Endothelial cell of umbilical vein (primary cell): ENCODE results near the gene TEX19. TPM values are rescaled to one million over a fixed set of nuclear protein-coding genes. Genes with fewer than 3 reads are reported as not detected.
A peak's percentile ranks its signal among the peaks of the same experiment; 100 is the strongest.

Experiments used
- BruUV-seq: library from RNA; stranded (reverse); fragments of 400-500 nt; replicated peaks from 2 replicates; lab custom pipeline; 2021; lab: Mats Ljungman, UMichigan
- CTCF ChIA-PET: fragments of 300-600, 350-600 bp; sonication (Branson Sonifier 250); formaldehyde crosslinking; loops from one replicate; lab custom pipeline; 2021; ENCODE audit warnings: antibody characterized with exemption, inconsistent platforms; lab: Charles Lee
- POLR2A ChIA-PET: fragments of 300-600, 350-600 bp; sonication (Branson Sonifier 250); formaldehyde crosslinking; loops from one replicate; lab custom pipeline; 2021; ENCODE audit warnings: antibody characterized with exemption, inconsistent platforms; lab: Charles Lee
- DNase-seq: peaks from one replicate; pipeline ENCODE4 v3.0.0-alpha.2; 2011; ENCODE audit warnings: low read depth, low spot score
- FAIRE-seq: peaks from 2 replicates; lab custom pipeline; 2011; peaks lifted over from hg19 to GRCh38; lab: Jason Lieb, UNC
- H2AFZ ChIP-seq: 2 replicates; pipeline ENCODE4 v1.6.0; 2012; ENCODE audit warnings: low read depth, low read length, control low read depth, inconsistent platforms
- H3K27ac ChIP-seq: 2 replicates; pipeline ENCODE4 v1.5.1; 2011; ENCODE audit warnings: low read depth, mild to moderate bottlenecking, control low read depth, low read length, moderate library complexity; ENCODE audit not compliant: insufficient read depth
- H3K27me3 ChIP-seq, 2 experiments: 2 replicates each; pipeline versions ENCODE4 v1.6.0 to v1.6.1; 2011; ENCODE audit warnings: low read length in 2 of 2, mixed read lengths in 1 of 2; ENCODE audit not compliant: control insufficient read depth in 2 of 2, insufficient read depth in 2 of 2
- H3K36me3 ChIP-seq, 2 experiments: 2 replicates in 1 of 2; 3 replicates in 1 of 2; pipeline ENCODE4 v1.5.1; 2011; ENCODE audit warnings: low read length in 2 of 2, mild to moderate bottlenecking in 1 of 2, moderate library complexity in 1 of 2; ENCODE audit not compliant: control insufficient read depth in 2 of 2, insufficient read depth in 2 of 2; ENCODE audit errors: extremely low read depth in 1 of 2
- H3K4me1 ChIP-seq: 3 replicates; pipeline ENCODE4 v1.5.1; 2011; ENCODE audit warnings: mild to moderate bottlenecking, low read length; ENCODE audit not compliant: control insufficient read depth, insufficient read depth; ENCODE audit errors: extremely low read depth
- H3K4me2 ChIP-seq: 2 replicates; pipeline ENCODE4 v1.6.1; 2011; ENCODE audit warnings: low read length, control low read depth, mixed read lengths; ENCODE audit not compliant: insufficient read depth
- H3K4me3 ChIP-seq, 3 experiments: fragments of 200-600 bp in 1 of 3; sonication (generic), shearing (Covaris generic) in 1 of 3; replicated peaks in 1 of 3; 2 replicates each; pipeline ENCODE4 v1.5.1; 2011 to 2016; ENCODE audit warnings: control low read depth in 3 of 3, low read length in 3 of 3, mild to moderate bottlenecking in 2 of 3, inconsistent platforms in 1 of 3, low read depth in 1 of 3, moderate library complexity in 1 of 3; ENCODE audit not compliant: insufficient read depth in 1 of 3
- H3K79me2 ChIP-seq: 2 replicates; pipeline ENCODE4 v1.6.0; 2012; ENCODE audit warnings: low read length, inconsistent platforms; ENCODE audit not compliant: control insufficient read depth, insufficient read depth
- H3K9ac ChIP-seq: replicated peaks from 2 replicates; pipeline ENCODE3; 2011; ENCODE audit warnings: low read length, control low read depth; ENCODE audit not compliant: insufficient read depth; ENCODE audit errors: extremely low read depth
- H3K9me1 ChIP-seq: replicated peaks from 3 replicates; pipeline ENCODE4 v1.6.0; 2011; ENCODE audit warnings: mild to moderate bottlenecking, low read length; ENCODE audit not compliant: control insufficient read depth, insufficient read depth; ENCODE audit errors: extremely low read depth
- H3K9me3 ChIP-seq: replicated peaks from 2 replicates; pipeline ENCODE4 v1.5.1; 2012; ENCODE audit warnings: low read length, inconsistent platforms; ENCODE audit not compliant: control insufficient read depth, insufficient read depth
- H4K20me1 ChIP-seq: replicated peaks from 2 replicates; pipeline ENCODE3; 2011; ENCODE audit warnings: mild to moderate bottlenecking, low read length; ENCODE audit not compliant: control insufficient read depth, insufficient read depth; ENCODE audit errors: extremely low read depth
- CTCF ChIP-seq, 2 donors: IDR thresholded peaks; 1 replicate in 1 of 2; 2 replicates in 1 of 2; pipeline ENCODE4 v1.5.1; 2011; ENCODE audit warnings: low read length in 2 of 2, mild to moderate bottlenecking in 2 of 2, moderate library complexity in 2 of 2, control low read depth in 1 of 2, inconsistent platforms in 1 of 2, low read depth in 1 of 2; ENCODE audit not compliant: insufficient read depth in 1 of 2; ENCODE audit errors: extremely low read depth in 1 of 2
- EZH2 ChIP-seq: IDR thresholded peaks from 2 replicates; pipeline ENCODE4 v1.6.1; 2012; ENCODE audit warnings: borderline replicate concordance, low read depth, mild to moderate bottlenecking, moderate library complexity, low read length, inconsistent platforms; ENCODE audit not compliant: severe bottlenecking
- FOS ChIP-seq: IDR thresholded peaks from 2 replicates; pipeline ENCODE4 v1.6.1; 2011; ENCODE audit warnings: mild to moderate bottlenecking, low read length, moderate library complexity, borderline replicate concordance; ENCODE audit not compliant: insufficient read depth
- GATA2 ChIP-seq: IDR thresholded peaks from 2 replicates; pipeline ENCODE4 v1.7.0; 2011; ENCODE audit warnings: low read depth, mild to moderate bottlenecking, moderate library complexity, mixed read lengths, low read length; ENCODE audit not compliant: insufficient read length, insufficient read depth
- JUN ChIP-seq: IDR thresholded peaks from 2 replicates; pipeline ENCODE4 v1.6.1; 2011; ENCODE audit warnings: borderline replicate concordance, low read depth; ENCODE audit not compliant: insufficient read length, insufficient read depth
- MAX ChIP-seq: IDR thresholded peaks from 2 replicates; pipeline ENCODE4 v1.6.1; 2011; ENCODE audit not compliant: insufficient read depth, insufficient read length
- MYC ChIP-seq: IDR thresholded peaks from one replicate; pipeline ENCODE4 v1.6.1; 2011; ENCODE audit warnings: mild to moderate bottlenecking, low read depth, low read length
- POLR2A ChIP-seq: IDR thresholded peaks from 2 replicates; pipeline ENCODE4 v1.6.1; 2012; ENCODE audit warnings: low read depth, mild to moderate bottlenecking, control low read depth, low read length
- POLR2AphosphoS5 ChIP-seq: IDR thresholded peaks from 2 replicates; pipeline ENCODE4 v1.6.1; 2012; ENCODE audit warnings: low read depth, mild to moderate bottlenecking, control low read depth, low read length, moderate library complexity; ENCODE audit not compliant: insufficient read depth
- dilution Hi-C: fragments of 300-500 bp; cut with MboI; formaldehyde crosslinking; loops from one replicate; pipeline ENCODE4 v1.15.0; 2019; ENCODE audit warnings: low sequenced_read_pairs; ENCODE audit not compliant: extremely low pct_ligation_motif_present
- intact Hi-C: fragments of 100-400 bp; cut with micrococcal nuclease; formaldehyde crosslinking; loops from one replicate; pipeline ENCODE4 v1.10.0; 2022
- polyA plus RNA-seq, 4 experiments: library from polyadenylated mRNA; depleted of rRNA in 3 of 4; stranded (reverse) in 3 of 4; unstranded in 1 of 4; fragments of >200 nt; gene quantifications; 2 replicates each; pipeline versions ENCODE4 v1.2.1 to v1.2.3, GENCODE V29; 2011 to 2012; ENCODE audit warnings: missing spikeins in 1 of 4
- total RNA-seq: library from RNA; stranded (reverse); gene quantifications from 2 replicates; pipeline ENCODE4 v1.2.3, GENCODE V29; 2021

TEX19 gene
- total and polyA plus RNA-seq, 2 donors (not counting 3 experiments of a cell fraction or from before 2014, with no cell fraction given), result 0.06 TPM; not detected in 1

GRCh38 chr17:82351713-82352488 lies 7.1 kb upstream of the TEX19 start:
- CTCF ChIA-PET, result interaction anchor here (0.8 to 2.4 kb wide), 9 partner anchors 9 to 430 kb away, joined by 3 to 7 read pairs (median 5); no protein-coding TSS in a partner anchor
- H3K36me3 ChIP-seq, result no peaks in the 10 kb centered on the region
- H2AFZ ChIP-seq, result no peak overlapping the region
- DNase-seq, result peak; percentile 85
- no TSS peak for BruUV-seq
- H3K27me3 ChIP-seq, result no peaks in the 10 kb centered on the region
- peak; percentile 93 to 96 for TF ChIP-seq CTCF (IDR thresholded peaks at IDR 0.05; ENCODE audit: extremely low read depth in 1 of 2, insufficient read depth in 1 of 2, low read depth in 1 of 2, low read length in 2 of 2)
- no peak for TF ChIP-seq POLR2A
- no peak overlapping the region for H3K4me3 ChIP-seq
- no peaks in the 10 kb centered on the region for H3K4me1 ChIP-seq
- no peak overlapping the region for H3K9ac ChIP-seq
- no peaks in the 10 kb centered on the region for H4K20me1 ChIP-seq
- H3K9me3 ChIP-seq, result no peaks in the 10 kb centered on the region
- no peak overlapping the region for H3K4me2 ChIP-seq
- no peak overlapping the region for H3K27ac ChIP-seq
- intact Hi-C loops (loop anchor here (1.0 to 2.0 kb wide), 5 partner anchors 62 to 423 kb away; no protein-coding TSS in a partner anchor), dilution Hi-C loops (no loop called here)
- POLR2A ChIA-PET, result interaction anchor here (0.7 kb wide), 1 partner anchor 390 kb away, joined by 4 read pairs; no protein-coding TSS in a partner anchor
- peak; percentile 96 for FAIRE-seq
- no peaks in the 10 kb centered on the region for H3K9me1 ChIP-seq
- no peaks in the 10 kb centered on the region for H3K79me2 ChIP-seq

- H3K9me1 ChIP-seq, result no peaks in the 10 kb centered on the region
- H3K4me1 ChIP-seq, result no peaks in the 10 kb centered on the region
- dilution Hi-C loops (no loop called here), intact Hi-C loops (loop anchor here (2.0 kb wide), 1 partner anchor 421 kb away; no protein-coding TSS in a partner anchor)
- no peak overlapping the region for H3K4me3 ChIP-seq
- no peak overlapping the region for H3K27ac ChIP-seq
- no peaks in the 10 kb centered on the region for H3K9me3 ChIP-seq
- TF ChIP-seq FOS (no peak), MAX (no peak), POLR2AphosphoS5 (no peak), GATA2 (no peak), EZH2 (no peak), JUN (no peak), MYC (no peak), CTCF (IDR thresholded peaks at IDR 0.05; ENCODE audit: extremely low read depth in 1 of 2, insufficient read depth in 1 of 2, low read depth in 1 of 2, low read length in 2 of 2) (no peak), POLR2A (no peak)
- CTCF ChIA-PET, result no interaction called here
- H3K9ac ChIP-seq, result no peak overlapping the region
- DNase-seq (no peak), FAIRE-seq (no peak)
- no peaks in the 10 kb centered on the region for H3K27me3 ChIP-seq
- BruUV-seq, result no TSS peak
- no peaks in the 10 kb centered on the region for H3K36me3 ChIP-seq
- H3K4me2 ChIP-seq, result no peak overlapping the region
- H2AFZ ChIP-seq, result no peak overlapping the region
- POLR2A ChIA-PET, result no interaction called here
- H4K20me1 ChIP-seq, result no peaks in the 10 kb centered on the region
- no peaks in the 10 kb centered on the region for H3K79me2 ChIP-seq
Measured at GRCh38 chr17:82353484-82353883, 5.6 kb upstream of the TEX19 start.
